OCI-LY3 (cell line): ENCODE measurements around the gene MARK4.

Experiments
- H2AFZ ChIP-seq: fragments of 200-600, 300-600 bp; shearing (Covaris generic); 2 replicates; pipeline ENCODE4 v1.6.0; 2014; ENCODE audit warnings: antibody characterized with exemption, low read depth, low read length
- H3K27ac ChIP-seq: fragments of 200-600, 300-600 bp; sonication (generic); 2 replicates; pipeline ENCODE4 v1.5.1; 2014; ENCODE audit warnings: mild to moderate bottlenecking, low read length, moderate library complexity, mixed read lengths
- H3K27me3 ChIP-seq: fragments of 200-600, 300-600 bp; sonication (generic); 2 replicates; pipeline ENCODE4 v1.6.1; 2014; ENCODE audit warnings: low read depth, low read length, mixed read lengths
- H3K36me3 ChIP-seq: fragments of 200-600, 300-600 bp; sonication (generic); replicated peaks from 2 replicates; pipeline ENCODE3; 2014; ENCODE audit warnings: low read depth, low read length, mixed read lengths
- H3K4me1 ChIP-seq: fragments of 300-600, 200-600 bp; sonication (generic); 2 replicates; pipeline ENCODE4 v1.6.1; 2014; ENCODE audit warnings: low read length, mixed read lengths
- H3K4me2 ChIP-seq: fragments of 200-600, 300-600 bp; sonication (generic); 2 replicates; pipeline ENCODE4 v1.6.1; 2014; ENCODE audit warnings: low read length, mixed read lengths
- H3K4me3 ChIP-seq: fragments of 300-600, 200-600 bp; sonication (generic); 2 replicates; pipeline ENCODE4 v1.5.1; 2014; ENCODE audit warnings: antibody characterized with exemption, mild to moderate bottlenecking, low read length, moderate library complexity
- H3K79me2 ChIP-seq: fragments of 300-600, 200-600 bp; shearing (Covaris generic); 2 replicates; pipeline ENCODE4 v1.6.1; 2014; ENCODE audit warnings: mild to moderate bottlenecking, low read length, mixed read lengths
- H3K9ac ChIP-seq: fragments of 300-600, 200-600 bp; shearing (Covaris generic); 2 replicates; pipeline ENCODE4 v1.6.0; 2014; ENCODE audit warnings: mild to moderate bottlenecking, low read length, moderate library complexity
- H3K9me3 ChIP-seq: fragments of 200-600, 300-600 bp; shearing (Covaris generic); 2 replicates; pipeline ENCODE4 v1.6.1; 2014; ENCODE audit warnings: low read length, mixed read lengths; ENCODE audit not compliant: insufficient read depth
- H4K20me1 ChIP-seq: fragments of 200-600, 300-600 bp; sonication (generic); 2 replicates; pipeline ENCODE4 v1.6.1; 2016; ENCODE audit warnings: low read length, mixed read lengths; ENCODE audit not compliant: insufficient read depth
- CTCF ChIP-seq: fragments of 200-600, 300-600 bp; sonication (generic); IDR thresholded peaks from 2 replicates; pipeline ENCODE4 v1.5.1; 2014; ENCODE audit warnings: antibody characterized with exemption, low read length, low read depth
- EZH2phosphoT487 ChIP-seq: fragments of 200-600 bp; shearing (Covaris generic); IDR thresholded peaks from 2 replicates; pipeline ENCODE4 v1.6.1; 2018; ENCODE audit warnings: antibody characterized with exemption, mixed run types, low read depth

MARK4 gene

DNA sequence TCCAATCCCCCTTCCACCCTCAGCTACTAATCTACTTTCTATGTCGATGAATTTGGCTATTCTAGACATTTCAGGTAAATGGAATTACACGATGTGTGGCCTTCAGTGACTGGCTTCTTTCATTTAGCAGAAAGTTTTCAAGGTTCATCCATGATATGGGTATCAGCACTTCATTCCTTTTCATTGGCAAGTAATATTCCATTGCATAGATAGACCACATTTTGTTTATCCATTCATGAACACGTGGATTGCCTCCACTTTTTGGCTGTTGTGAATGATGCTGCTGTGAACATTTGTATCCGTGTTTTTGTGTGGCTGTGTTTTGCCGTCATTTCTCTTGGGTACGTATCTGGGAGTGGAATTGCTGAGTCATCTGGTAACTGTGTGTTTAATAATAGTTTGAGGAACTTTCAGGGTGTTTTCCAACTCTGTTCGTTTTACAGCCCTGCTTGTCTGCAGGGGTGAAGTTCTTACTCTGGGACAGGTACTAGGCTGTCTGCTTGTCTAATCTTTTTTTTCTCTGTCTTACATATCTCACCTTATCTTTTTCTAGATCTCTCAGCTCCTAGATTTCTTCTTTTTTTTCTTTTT lies 32.5 kb downstream of the MARK4 start:
- TF ChIP-seq CTCF = no peak
- no peak for TF ChIP-seq EZH2phosphoT487
- H3K79me2 ChIP-seq = no peaks in the 10 kb centered on the region
- H3K4me1 ChIP-seq = peaks cover 5% of the 10 kb centered on the region; the same call in 1 of the 2 replicates
- no peak overlapping the region for H3K4me2 ChIP-seq
- H3K27ac ChIP-seq = no peak overlapping the region
- H3K27me3 ChIP-seq = no peaks in the 10 kb centered on the region
- H2AFZ ChIP-seq = no peak overlapping the region
- 0 out of 2 replicates have a peak, but pooled peaks cover 4% of the 10 kb centered on the region for H3K9me3 ChIP-seq
- peaks cover 26% of the 10 kb centered on the region for H3K36me3 ChIP-seq
- H3K4me3 ChIP-seq = no peak overlapping the region
- no peak overlapping the region for H3K9ac ChIP-seq
- no peaks in the 10 kb centered on the region for H4K20me1 ChIP-seq

DNA sequence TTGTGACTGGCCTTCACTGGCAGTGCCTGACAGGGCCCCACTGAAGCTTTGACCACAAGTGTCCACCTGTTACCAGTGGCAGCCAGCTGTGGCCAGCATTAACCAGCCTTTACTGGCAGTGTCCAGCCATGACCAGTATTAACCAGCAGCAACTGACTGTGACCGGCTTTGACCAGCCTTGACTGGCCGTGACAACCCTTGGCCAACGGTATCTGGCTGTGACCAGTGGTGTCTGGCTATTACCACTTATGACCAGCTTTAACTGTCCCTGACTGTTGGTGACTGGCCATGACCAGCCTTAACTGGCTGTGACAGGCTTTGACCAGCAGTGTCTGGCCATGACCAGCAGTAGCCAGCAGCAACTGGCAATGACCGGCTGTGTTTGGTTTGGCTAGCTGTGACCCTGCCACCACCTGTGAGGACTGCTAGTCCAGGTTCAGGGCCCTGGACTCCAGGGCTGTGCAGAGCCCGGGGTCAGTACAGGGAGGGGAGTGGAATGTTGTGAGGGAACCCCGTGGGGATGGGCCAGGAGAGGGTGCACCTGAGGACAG lies 39.4 kb downstream of the MARK4 start:
- Histone ChIP-seq H3K27ac (no peak overlapping the region), H3K79me2 (no peaks in the 10 kb centered on the region), H2AFZ (no peak overlapping the region), H4K20me1 (no peaks in the 10 kb centered on the region), H3K36me3 (peaks cover 7% of the 10 kb centered on the region), H3K4me1 (no peaks in the 10 kb centered on the region), H3K27me3 (no peaks in the 10 kb centered on the region), H3K9me3 (no peaks in the 10 kb centered on the region), H3K4me3 (no peak overlapping the region), H3K9ac (no peak overlapping the region), H3K4me2 (no peak overlapping the region)
- TF ChIP-seq CTCF (no peak), EZH2phosphoT487 (no peak)

- Histone ChIP-seq H3K9ac (no peak overlapping the region), H3K4me3 (no peak overlapping the region), H3K4me2 (no peak overlapping the region), H4K20me1 (no peaks in the 10 kb centered on the region), H2AFZ (no peak overlapping the region), H3K27ac (no peak overlapping the region), H3K27me3 (no peaks in the 10 kb centered on the region), H3K79me2 (no peaks in the 10 kb centered on the region), H3K36me3 (peaks cover 9% of the 10 kb centered on the region), H3K4me1 (no peaks in the 10 kb centered on the region), H3K9me3 (no peaks in the 10 kb centered on the region)
- TF ChIP-seq CTCF = no peak
- no peak for TF ChIP-seq EZH2phosphoT487
Observed at GRCh38 chr19:45291834-45292233, 40.8 kb downstream of the MARK4 start.

GRCh38 chr19:45293682-45294081 lies 42.6 kb downstream of the MARK4 start:
- no peak for TF ChIP-seq EZH2phosphoT487
- no peak for TF ChIP-seq CTCF
- Histone ChIP-seq H3K79me2 (no peaks in the 10 kb centered on the region), H4K20me1 (no peaks in the 10 kb centered on the region), H2AFZ (no peak overlapping the region), H3K4me3 (no peak overlapping the region), H3K27ac (no peak overlapping the region), H3K9ac (no peak overlapping the region), H3K36me3 (peaks cover 9% of the 10 kb centered on the region), H3K4me1 (no peaks in the 10 kb centered on the region), H3K9me3 (no peaks in the 10 kb centered on the region), H3K27me3 (no peaks in the 10 kb centered on the region), H3K4me2 (no peak overlapping the region)
